ENCODE measurements around the gene ATAD3B. TPM values are rescaled to one million over a fixed set of nuclear protein-coding genes. Genes with fewer than 3 reads are reported as not detected.

Gene ATAD3B
- total and polyA plus RNA-seq, 10 of the 15 experiments (the other 5 are each of a cell fraction or from before 2014, with no cell fraction given) = 0.03 to 38.8 (median 23.8) TPM

GRCh38 chr1:1426496-1427105 lies 45.0 kb upstream of the ATAD3B start (continued):
- TF ChIP-seq ESRRA (IDR thresholded peaks at IDR 0.05; ENCODE audit: low read length) (no peak), HDAC2 (IDR thresholded peaks at IDR 0.05) (no peak), ZBTB33 (IDR thresholded peaks at IDR 0.05) (no peak), TARDBP (IDR thresholded peaks at IDR 0.05; ENCODE audit: borderline replicate concordance) (no peak), SUPT20H (IDR thresholded peaks at IDR 0.05; ENCODE audit: borderline replicate concordance, control insufficient read depth, low read depth, low read length) (no peak), SRF (IDR thresholded peaks at IDR 0.05; ENCODE audit: low read depth in 2 of 2, low read length in 2 of 2) (no peak), ZNF207 (IDR thresholded peaks at IDR 0.05; ENCODE audit: borderline replicate concordance) (no peak)

- no TSS peak for BruUV-seq (replicated peaks)
- H3K27me3 ChIP-seq (replicated peaks in 1 of 2; ENCODE audit: control insufficient read depth in 2 of 2, insufficient read depth in 2 of 2, low read length in 1 of 2) = peaks cover 0 to 2% of the 10 kb centered on the region in 2 experiments; a peak in 1 of 4 replicates
Measured at GRCh38 chr1:1427106-1427819, 44.3 kb upstream of the ATAD3B start.

More at GRCh38 chr1:1427106-1427819, 44.3 kb upstream of the ATAD3B start:
- TF ChIP-seq SMC3 (IDR thresholded peaks at IDR 0.05; ENCODE audit: borderline replicate concordance, low read length) (no peak), PKNOX1 (IDR thresholded peaks at IDR 0.05) (no peak), POU2F2 (IDR thresholded peaks at IDR 0.05; ENCODE audit: borderline replicate concordance, low read depth, low read length) (no peak), POLR2AphosphoS2 (IDR thresholded peaks at IDR 0.05; ENCODE audit: low read depth, low read length) (no peak), CBX3 (IDR thresholded peaks at IDR 0.05; ENCODE audit: borderline replicate concordance, low read depth) (no peak)
- Histone ChIP-seq H3K9me3 (replicated peaks; ENCODE audit: control insufficient read depth, insufficient read depth, low read length) (no peaks in the 10 kb centered on the region), H3K9ac (ENCODE audit: control insufficient read depth, insufficient read depth, low read length) (no peak overlapping the region), H3K4me3 (no peak overlapping the region), H2AFZ (ENCODE audit: control insufficient read depth, low read depth, low read length) (no peak overlapping the region), H3K79me2 (ENCODE audit: control insufficient read depth, insufficient read depth, low read length) (no peaks in the 10 kb centered on the region), H3K36me3 (ENCODE audit: control insufficient read depth in 2 of 2, insufficient read depth in 2 of 2, low read length in 1 of 2) (no peaks in the 10 kb centered on the region), H3K4me1 (ENCODE audit: control insufficient read depth, insufficient read depth, low read length) (no peaks in the 10 kb centered on the region), H4K20me1 (ENCODE audit: control insufficient read depth, insufficient read depth) (no peaks in the 10 kb centered on the region), H3K4me2 (ENCODE audit: control insufficient read depth, insufficient read depth) (no peak overlapping the region), H3K27ac (ENCODE audit: control insufficient read depth, insufficient read depth) (no peak overlapping the region)
- CTCF ChIA-PET = interaction anchor here (0.6 kb wide), 1 partner anchor 25 kb away, joined by 3 read pairs; no protein-coding TSS in a partner anchor
- RAD21 ChIA-PET (ENCODE audit: unreplicated experiment) = no interaction called here
- in situ Hi-C loops (cut with MboI) (no loop called here), intact Hi-C loops (cut with micrococcal nuclease; ENCODE audit: unreplicated experiment) (no loop called here)
- no peak for ATAC-seq
- SMC1A ChIA-PET (ENCODE audit: uncharacterized antibody, unreplicated experiment) = no interaction called here
- 19% methylated on average over 9 of the region's 66 CpGs for WGBS (ENCODE audit: insufficient coverage, insufficient replicate concordance, low lambda C conversion rate, missing lambda C conversion rate)
- POLR2A ChIA-PET = no interaction called here
- DNase-seq (ENCODE audit: low read depth, low spot score) = no peak
- FAIRE-seq = no peak
